GM18505 (cell line): ENCODE data around the gene ATG7.

Experiments
- ATAC-seq: cut with Tn5 transposase; IDR thresholded peaks from one replicate; pipeline ENCODE4 v1.9.1; 2021; ENCODE audit not compliant: unreplicated experiment
- POLR2A ChIP-seq: IDR thresholded peaks from 4 replicates; pipeline ENCODE4 v1.6.1; 2011; ENCODE audit warnings: borderline replicate concordance; ENCODE audit not compliant: insufficient read depth, insufficient read length; ENCODE audit errors: extremely low read depth

ATG7 gene

GRCh38 chr3:11603628-11604027, 331.4 kb downstream of the ATG7 start:
- ATAC-seq, result no peak
- TF ChIP-seq POLR2A, result no peak

- no peak for TF ChIP-seq POLR2A
- no peak for ATAC-seq
These were observed 332.1 kb downstream of the ATG7 start for GRCh38 chr3:11604139-11604892.

- TF ChIP-seq POLR2A, result no peak
- ATAC-seq, result no peak
These were observed 333.2 kb downstream of the ATG7 start for GRCh38 chr3:11605398-11605797.

- ATAC-seq, result no peak
- no peak for TF ChIP-seq POLR2A
These were observed 334.0 kb downstream of the ATG7 start for GRCh38 chr3:11606090-11606784.

- no peak for ATAC-seq
- no peak for TF ChIP-seq POLR2A
These were observed 334.8 kb downstream of the ATG7 start for GRCh38 chr3:11606865-11607440.
